SK-N-MC (cell line): ENCODE measurements around the gene FBXL17.

Source experiments
- EZH2 ChIP-seq: fragments of 200-600 bp; sonication (generic); IDR thresholded peaks from one replicate; pipeline ENCODE4 v1.6.1; 2017; ENCODE audit warnings: antibody characterized with exemption
- POLR2AphosphoS5 ChIP-seq: IDR thresholded peaks from 2 replicates; pipeline ENCODE4 v1.6.1; 2012; ENCODE audit warnings: mild to moderate bottlenecking, low read depth, low read length, borderline replicate concordance

- TF ChIP-seq POLR2AphosphoS5 (no peak), EZH2 (no peak)
Measured at GRCh38 chr5:107814183-107814827, 567.6 kb downstream of the FBXL17 start.
